Measurements from ENCODE around the gene GATAD1. TPM values are rescaled to one million over a fixed set of nuclear protein-coding genes. Genes with fewer than 3 reads are reported as not detected.

The GATAD1 gene
- total RNA-seq, 2 donors from 2014 or later, result 47.8 to 69.8 TPM

DNA sequence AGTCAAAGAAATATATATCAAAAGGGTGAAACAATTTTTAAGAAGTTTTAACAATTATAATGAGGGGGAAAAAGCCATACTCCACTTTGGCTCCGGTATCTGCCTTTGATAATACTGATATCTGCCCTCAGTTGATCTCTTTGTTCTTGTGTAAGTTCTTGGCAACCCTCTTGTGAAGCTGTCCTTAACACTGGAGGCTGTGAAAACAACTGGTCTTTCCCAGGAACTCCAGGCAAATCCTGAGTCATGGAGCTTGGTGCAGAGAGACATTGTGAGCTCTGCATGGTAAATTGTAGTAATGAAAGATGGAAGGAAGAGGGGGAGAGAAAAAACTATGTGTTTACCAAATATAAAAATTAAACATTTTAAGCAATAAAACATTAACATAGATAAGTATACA, 42.4 kb downstream of the GATAD1 start:
- Histone ChIP-seq H3K9me3 (ENCODE audit: control insufficient read depth, low read length) (peaks cover 4% of the 10 kb centered on the region), H3K27ac (ENCODE audit: low read depth, low read length) (no peak overlapping the region), H3K36me3 (ENCODE audit: control insufficient read depth, insufficient read depth, low read length) (peaks cover 82% of the 10 kb centered on the region), H3K4me3 (ENCODE audit: low read length) (no peak overlapping the region), H3K27me3 (ENCODE audit: control insufficient read depth, insufficient read depth, low read length, poor library complexity, severe bottlenecking) (no peaks in the 10 kb centered on the region), H3K4me1 (ENCODE audit: control insufficient read depth, insufficient read depth, low read length) (peaks cover 17% of the 10 kb centered on the region), H3K9ac (ENCODE audit: extremely low read depth, low read length, poor library complexity, severe bottlenecking) (no peak overlapping the region)
- no peak for DNase-seq
- peaks cover 2% of the 10 kb centered on the region for H3K4me1 Mint-ChIP-seq
- no peak overlapping the region for H3K27ac Mint-ChIP-seq
- TF ChIP-seq, protein P1, sequence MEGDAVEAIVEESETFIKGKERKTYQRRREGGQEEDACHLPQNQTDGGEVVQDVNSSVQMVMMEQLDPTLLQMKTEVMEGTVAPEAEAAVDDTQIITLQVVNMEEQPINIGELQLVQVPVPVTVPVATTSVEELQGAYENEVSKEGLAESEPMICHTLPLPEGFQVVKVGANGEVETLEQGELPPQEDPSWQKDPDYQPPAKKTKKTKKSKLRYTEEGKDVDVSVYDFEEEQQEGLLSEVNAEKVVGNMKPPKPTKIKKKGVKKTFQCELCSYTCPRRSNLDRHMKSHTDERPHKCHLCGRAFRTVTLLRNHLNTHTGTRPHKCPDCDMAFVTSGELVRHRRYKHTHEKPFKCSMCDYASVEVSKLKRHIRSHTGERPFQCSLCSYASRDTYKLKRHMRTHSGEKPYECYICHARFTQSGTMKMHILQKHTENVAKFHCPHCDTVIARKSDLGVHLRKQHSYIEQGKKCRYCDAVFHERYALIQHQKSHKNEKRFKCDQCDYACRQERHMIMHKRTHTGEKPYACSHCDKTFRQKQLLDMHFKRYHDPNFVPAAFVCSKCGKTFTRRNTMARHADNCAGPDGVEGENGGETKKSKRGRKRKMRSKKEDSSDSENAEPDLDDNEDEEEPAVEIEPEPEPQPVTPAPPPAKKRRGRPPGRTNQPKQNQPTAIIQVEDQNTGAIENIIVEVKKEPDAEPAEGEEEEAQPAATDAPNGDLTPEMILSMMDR (conservative IDR thresholded peaks at IDR 0.05), result no peak
- no peak overlapping the region for H3K4me3 Mint-ChIP-seq
- H3K27me3 Mint-ChIP-seq (ENCODE audit: insufficient read depth), result no peaks in the 10 kb centered on the region
- H3K36me3 Mint-ChIP-seq (ENCODE audit: low read depth), result peaks cover 38% of the 10 kb centered on the region
- WGBS, 2 experiments (ENCODE audit: insufficient coverage in 1 of 2, insufficient read length in 1 of 2), result 89 to 100% methylated on average over 1 of the region's 1 CpG
- H3K9me3 Mint-ChIP-seq, result peaks cover 4% of the 10 kb centered on the region

DNA sequence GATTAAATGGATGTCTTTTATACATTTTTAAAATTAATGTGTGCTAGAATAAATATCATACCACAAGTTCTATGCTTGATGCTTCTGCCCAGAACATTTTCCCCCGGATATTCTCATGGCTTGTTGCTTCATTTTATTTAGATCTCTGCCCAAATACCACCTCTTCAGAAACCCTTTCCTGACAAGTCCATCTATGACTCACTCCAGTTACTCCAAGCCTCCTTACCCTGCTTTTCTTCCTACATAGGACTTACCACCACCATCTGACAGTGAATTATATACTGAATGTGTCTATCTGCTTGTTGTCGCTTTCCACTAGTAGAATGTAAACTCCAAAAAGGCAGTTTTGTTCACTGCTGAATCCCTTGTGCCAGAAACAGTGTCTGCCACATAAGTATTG, 49.6 kb downstream of the GATAD1 start:
- H3K27me3 Mint-ChIP-seq (ENCODE audit: insufficient read depth), result no peaks in the 10 kb centered on the region

DNA sequence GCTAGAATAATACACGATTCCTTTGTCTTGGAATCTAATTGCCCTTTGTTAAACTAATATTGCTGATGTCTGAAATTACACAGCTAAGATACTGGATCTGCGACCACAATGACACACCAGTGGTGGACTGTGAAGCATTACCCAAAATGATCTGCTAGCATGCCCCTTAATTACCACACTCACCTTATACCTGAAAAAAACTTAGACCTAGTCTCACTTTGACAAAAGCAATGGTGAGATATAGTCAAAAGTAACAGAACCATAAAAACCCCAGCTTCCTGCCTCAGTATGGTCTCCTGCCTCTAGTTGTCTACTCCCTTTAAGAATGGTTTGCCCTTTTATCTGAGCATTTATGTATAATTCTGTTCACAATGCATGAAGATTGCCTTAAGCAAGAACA, 51.3 kb downstream of the GATAD1 start:
- TF ChIP-seq, protein P1 (conservative IDR thresholded peaks at IDR 0.05), result no peak
- Mint-ChIP-seq H3K36me3 (ENCODE audit: low read depth) (peaks cover 41% of the 10 kb centered on the region), H3K9me3 (no peaks in the 10 kb centered on the region), H3K27me3 (ENCODE audit: insufficient read depth) (no peaks in the 10 kb centered on the region), H3K4me1 (no peaks in the 10 kb centered on the region), H3K27ac (no peak overlapping the region), H3K4me3 (no peak overlapping the region)
- no peaks in the 10 kb centered on the region for H3K9me3 ChIP-seq (ENCODE audit: control insufficient read depth, low read length)
- H3K9ac ChIP-seq (ENCODE audit: extremely low read depth, low read length, poor library complexity, severe bottlenecking), result no peak overlapping the region
- WGBS, 2 experiments (ENCODE audit: insufficient coverage in 1 of 2, insufficient read length in 1 of 2), result 88 to 96% methylated on average over 2 of the region's 2 CpGs
- no peaks in the 10 kb centered on the region for H3K27me3 ChIP-seq (ENCODE audit: control insufficient read depth, insufficient read depth, low read length, poor library complexity, severe bottlenecking)
- no peak for DNase-seq
- no peaks in the 10 kb centered on the region for H3K4me1 ChIP-seq (ENCODE audit: control insufficient read depth, insufficient read depth, low read length)
- no peak overlapping the region for H3K4me3 ChIP-seq (ENCODE audit: low read length)
- no peak overlapping the region for H3K27ac ChIP-seq (ENCODE audit: low read depth, low read length)
- peaks cover 70% of the 10 kb centered on the region for H3K36me3 ChIP-seq (ENCODE audit: control insufficient read depth, insufficient read depth, low read length)

More for the DNA sequence above, 49.6 kb downstream of the GATAD1 start:
- Mint-ChIP-seq H3K9me3 (no peaks in the 10 kb centered on the region), H3K27ac (no peak overlapping the region), H3K36me3 (ENCODE audit: low read depth) (peaks cover 49% of the 10 kb centered on the region), H3K4me1 (no peaks in the 10 kb centered on the region), H3K4me3 (no peak overlapping the region)
- Histone ChIP-seq H3K27me3 (ENCODE audit: control insufficient read depth, insufficient read depth, low read length, poor library complexity, severe bottlenecking) (no peaks in the 10 kb centered on the region), H3K27ac (ENCODE audit: low read depth, low read length) (no peak overlapping the region), H3K4me1 (ENCODE audit: control insufficient read depth, insufficient read depth, low read length) (no peaks in the 10 kb centered on the region), H3K36me3 (ENCODE audit: control insufficient read depth, insufficient read depth, low read length) (peaks cover 71% of the 10 kb centered on the region), H3K9ac (ENCODE audit: extremely low read depth, low read length, poor library complexity, severe bottlenecking) (no peak overlapping the region), H3K4me3 (ENCODE audit: low read length) (no peak overlapping the region), H3K9me3 (ENCODE audit: control insufficient read depth, low read length) (no peaks in the 10 kb centered on the region)
- TF ChIP-seq, protein P1 (conservative IDR thresholded peaks at IDR 0.05), result no peak
- WGBS, 2 experiments (ENCODE audit: insufficient coverage in 1 of 2, insufficient read length in 1 of 2), result 80 to 84% methylated on average over 1 to 2 of the region's 2 CpGs
- no peak for DNase-seq
